Uterus (tissue), 2 donors: ENCODE measurements around the gene GRIK4.

ENCODE experiments used
- CTCF ChIP-seq, 4 experiments: fragments of 200-600 bp in 2 of 4; fragments of 450-650 bp in 2 of 4; sonication (generic) in 2 of 4; IDR thresholded peaks; one replicate each; pipeline ENCODE4 v1.5.1; 2016 to 2019; ENCODE audit warnings: antibody characterized with exemption in 4 of 4, mild to moderate bottlenecking in 2 of 4, moderate library complexity in 1 of 4
- POLR2A ChIP-seq, 2 donors: fragments of 450-650 bp; IDR thresholded peaks; one replicate each; pipeline ENCODE4 v1.6.1; 2016; ENCODE audit warnings: antibody characterized with exemption in 2 of 2, mild to moderate bottlenecking in 1 of 2, moderate library complexity in 1 of 2

- no peak for TF ChIP-seq CTCF (IDR thresholded peaks at IDR 0.05)
- TF ChIP-seq POLR2A (IDR thresholded peaks at IDR 0.05) = no peak
Measured at GRCh38 chr11:120666121-120666639, 154.6 kb downstream of the GRIK4 start.
